GM23338 (cell line): ENCODE measurements around the gene ALKBH8. TPM values are rescaled to one million over a fixed set of nuclear protein-coding genes. Genes with fewer than 3 reads are reported as not detected.

ENCODE experiments used
- ATAC-seq: fragments of 200-7000 bp; cut with Tn5 transposase; 3 replicates; pipeline ENCODE4 v1.9.1; 2020
- DNase-seq: peaks from one replicate; pipeline ENCODE4 v3.0.0-alpha.2; 2015; ENCODE audit warnings: low spot score
- H2AFZ ChIP-seq: fragments of 200-600 bp; sonication (generic); 2 replicates; pipeline ENCODE4 v1.8.0; 2016; ENCODE audit warnings: antibody characterized with exemption, mild to moderate bottlenecking, moderate library complexity
- H3F3A ChIP-seq: fragments of 200-600 bp; sonication (generic); replicated peaks from 2 replicates; pipeline ENCODE4 v1.8.0; 2017; ENCODE audit warnings: antibody characterized with exemption, mixed run types, low read depth
- H3K27ac ChIP-seq: fragments of 200-600 bp; sonication (generic); 2 replicates; pipeline ENCODE4 v1.6.1; 2016; ENCODE audit warnings: low read depth
- H3K27me3 ChIP-seq: fragments of 200-600 bp; sonication (generic); 2 replicates; pipeline ENCODE4 v1.8.0; 2016; ENCODE audit warnings: mild to moderate bottlenecking, mixed run types, moderate library complexity; ENCODE audit not compliant: insufficient read depth
- H3K36me3 ChIP-seq: fragments of 200-600 bp; sonication (generic); 2 replicates; pipeline ENCODE4 v1.8.0; 2016; ENCODE audit warnings: mild to moderate bottlenecking; ENCODE audit not compliant: insufficient read depth
- H3K4me1 ChIP-seq: fragments of 200-600 bp; sonication (generic); 2 replicates; pipeline ENCODE4 v1.8.0; 2016; ENCODE audit warnings: mild to moderate bottlenecking, moderate library complexity; ENCODE audit not compliant: insufficient read depth
- H3K4me2 ChIP-seq: fragments of 200-600 bp; sonication (generic); 2 replicates; pipeline ENCODE4 v1.7.1; 2017; ENCODE audit warnings: mixed run types
- H3K4me3 ChIP-seq: fragments of 200-600 bp; sonication (generic); 2 replicates; pipeline ENCODE4 v1.6.1; 2016; ENCODE audit warnings: mixed run types
- H3K79me2 ChIP-seq: fragments of 200-600 bp; sonication (generic); replicated peaks from 2 replicates; pipeline ENCODE4 v1.8.0; 2017; ENCODE audit warnings: mild to moderate bottlenecking; ENCODE audit not compliant: insufficient read depth
- H3K9me2 ChIP-seq: fragments of 200-600 bp; sonication (generic); 2 replicates; pipeline ENCODE4 v1.8.0; 2017; ENCODE audit not compliant: insufficient read depth
- H4K20me1 ChIP-seq: fragments of 200-600 bp; sonication (generic); replicated peaks from 2 replicates; pipeline ENCODE4 v1.8.0; 2017; ENCODE audit warnings: mild to moderate bottlenecking; ENCODE audit not compliant: insufficient read depth
- H3K27ac Mint-ChIP-seq: 2 replicates; pipeline ENCODE4 v1.8.0; 2020; ENCODE audit warnings: inconsistent platforms, mild to moderate bottlenecking, moderate library complexity, mixed read lengths
- H3K27me3 Mint-ChIP-seq: 3 replicates; pipeline ENCODE4 v1.8.0; 2022; ENCODE audit warnings: low read depth, mild to moderate bottlenecking, moderate library complexity, mixed read lengths, inconsistent platforms; ENCODE audit not compliant: insufficient read depth, poor library complexity
- H3K36me3 Mint-ChIP-seq: 3 replicates; pipeline ENCODE4 v1.8.0; 2021; ENCODE audit warnings: low read depth, mild to moderate bottlenecking, inconsistent platforms, moderate library complexity, mixed read lengths
- H3K4me1 Mint-ChIP-seq: 3 replicates; pipeline ENCODE4 v1.8.0; 2020; ENCODE audit warnings: mild to moderate bottlenecking, inconsistent platforms, mixed read lengths
- H3K4me3 Mint-ChIP-seq: 3 replicates; pipeline ENCODE4 v1.8.0; 2021; ENCODE audit warnings: moderate library complexity, mild to moderate bottlenecking, inconsistent platforms, mixed read lengths
- H3K9me3 Mint-ChIP-seq: 3 replicates; pipeline ENCODE4 v1.8.0; 2020; ENCODE audit warnings: moderate library complexity, mild to moderate bottlenecking, inconsistent platforms, mixed read lengths
- CREB1 ChIP-seq: fragments of 250-450 bp; sonication (Bioruptor Pico); IDR thresholded peaks from 2 replicates; pipeline ENCODE4 v1.5.0; 2020; ENCODE audit warnings: low read depth, mild to moderate bottlenecking, moderate library complexity
- EZH2phosphoT487 ChIP-seq: fragments of 200-600 bp; sonication (generic); IDR thresholded peaks from one replicate; pipeline ENCODE4 v1.8.1; 2018; ENCODE audit warnings: antibody characterized with exemption; ENCODE audit not compliant: unreplicated experiment
- JUNB ChIP-seq: IDR thresholded peaks from one replicate; pipeline ENCODE4 v1.6.1; 2016; ENCODE audit warnings: antibody characterized with exemption; ENCODE audit not compliant: unreplicated experiment
- NANOG ChIP-seq: IDR thresholded peaks from 2 replicates; pipeline ENCODE4 v1.6.1; 2016; ENCODE audit warnings: antibody characterized with exemption, borderline replicate concordance
- POLR2AphosphoS5 ChIP-seq: IDR thresholded peaks from 2 replicates; pipeline ENCODE4 v1.6.1; 2016; ENCODE audit warnings: antibody characterized with exemption, low read depth
- STAT1 ChIP-seq: IDR thresholded peaks from one replicate; pipeline ENCODE4 v1.6.1; 2016; ENCODE audit warnings: antibody characterized with exemption; ENCODE audit not compliant: unreplicated experiment
- ZNF114 ChIP-seq: fragments of 250-450 bp; sonication (Bioruptor Pico); IDR thresholded peaks from 2 replicates; pipeline ENCODE4 v1.5.0; 2020; ENCODE audit warnings: mild to moderate bottlenecking, moderate library complexity
- ZNF331 ChIP-seq: fragments of 250-450 bp; sonication (Bioruptor Pico); IDR thresholded peaks from 2 replicates; pipeline ENCODE4 v1.5.0; 2020; ENCODE audit warnings: low read depth, mild to moderate bottlenecking, moderate library complexity
- polyA plus RNA-seq: library from polyadenylated mRNA; unstranded; fragments of >200 nt; fragmentation: Nextera tagmentation; extraction: Ambion mirVana; gene quantifications from 2 replicates; pipeline ENCODE4 v1.2.1, GENCODE V29; 2016
- total RNA-seq: library from RNA; depleted of rRNA; stranded (reverse); fragments of >200 nt; shearing (Covaris generic); gene quantifications from 2 replicates; pipeline ENCODE4 v1.2.3, GENCODE V29; 2014
- TF ChIP-seq, protein P1 (sequence below): IDR thresholded peaks from 2 replicates; pipeline ENCODE4 v1.6.1; 2016; ENCODE audit warnings: antibody characterized with exemption
- TF ChIP-seq, protein P2 (sequence below): IDR thresholded peaks from one replicate; pipeline ENCODE4 v1.6.1; 2018; ENCODE audit warnings: antibody characterized with exemption; ENCODE audit not compliant: unreplicated experiment
- TF ChIP-seq, protein P3 (sequence below), 2 experiments: fragments of 200-600 bp in 1 of 2; sonication (generic) in 1 of 2; conservative IDR thresholded peaks; 2 replicates each; pipeline versions ENCODE4 v1.5.1 to v1.6.1; 2016 to 2017; ENCODE audit warnings: antibody characterized with exemption in 2 of 2, low read depth in 2 of 2, mild to moderate bottlenecking in 2 of 2, moderate library complexity in 1 of 2

Gene ALKBH8
- total and polyA plus RNA-seq, 2 experiments from 2014 or later = 8.9 to 14.2 TPM

DNA sequence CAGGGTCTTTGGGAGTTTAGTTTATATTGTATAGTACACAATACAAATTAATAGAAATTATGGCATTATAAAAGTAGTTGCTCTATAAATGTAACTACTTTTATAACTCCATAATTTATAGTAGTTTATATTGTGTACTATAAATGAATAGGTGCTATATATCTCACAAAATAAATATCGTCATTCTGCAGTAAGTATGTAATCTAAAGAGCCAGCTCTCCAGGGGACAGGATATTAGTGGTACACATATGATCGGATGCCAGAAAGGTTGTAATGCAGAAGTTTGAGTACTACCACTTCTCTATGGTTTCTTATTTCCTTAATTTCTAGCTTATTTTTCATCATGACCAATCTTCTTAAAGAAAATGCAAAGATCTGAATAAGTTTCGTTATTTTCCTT is 87.7 kb downstream of the ALKBH8 start:
- no peaks in the 10 kb centered on the region for H3K27me3 Mint-ChIP-seq
- no peak overlapping the region for H3K27ac Mint-ChIP-seq
- Histone ChIP-seq H3K4me3 (no peak overlapping the region), H3K36me3 (no peaks in the 10 kb centered on the region), H2AFZ (no peak overlapping the region), H3K4me2 (no peak overlapping the region), H3K27me3 (no peaks in the 10 kb centered on the region), H4K20me1 (no peaks in the 10 kb centered on the region), H3K79me2 (no peaks in the 10 kb centered on the region), H3K9me2 (no peaks in the 10 kb centered on the region), H3F3A (no peaks in the 10 kb centered on the region), H3K4me1 (no peaks in the 10 kb centered on the region), H3K27ac (no peak overlapping the region)
- peaks cover 2% of the 10 kb centered on the region; the same call in 1 of the 3 replicates for H3K4me1 Mint-ChIP-seq
- no peak overlapping the region for H3K4me3 Mint-ChIP-seq
- H3K36me3 Mint-ChIP-seq = no peaks in the 10 kb centered on the region
- TF ChIP-seq EZH2phosphoT487 (no peak), NANOG (no peak), STAT1 (no peak), ZNF331 (CRISPR knock-in tag) (no peak), POLR2AphosphoS5 (no peak), CREB1 (CRISPR knock-in tag) (no peak), ZNF114 (CRISPR knock-in tag) (no peak)
- TF ChIP-seq, protein P1, sequence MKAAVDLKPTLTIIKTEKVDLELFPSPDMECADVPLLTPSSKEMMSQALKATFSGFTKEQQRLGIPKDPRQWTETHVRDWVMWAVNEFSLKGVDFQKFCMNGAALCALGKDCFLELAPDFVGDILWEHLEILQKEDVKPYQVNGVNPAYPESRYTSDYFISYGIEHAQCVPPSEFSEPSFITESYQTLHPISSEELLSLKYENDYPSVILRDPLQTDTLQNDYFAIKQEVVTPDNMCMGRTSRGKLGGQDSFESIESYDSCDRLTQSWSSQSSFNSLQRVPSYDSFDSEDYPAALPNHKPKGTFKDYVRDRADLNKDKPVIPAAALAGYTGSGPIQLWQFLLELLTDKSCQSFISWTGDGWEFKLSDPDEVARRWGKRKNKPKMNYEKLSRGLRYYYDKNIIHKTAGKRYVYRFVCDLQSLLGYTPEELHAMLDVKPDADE = no peak
- TF ChIP-seq, protein P2, sequence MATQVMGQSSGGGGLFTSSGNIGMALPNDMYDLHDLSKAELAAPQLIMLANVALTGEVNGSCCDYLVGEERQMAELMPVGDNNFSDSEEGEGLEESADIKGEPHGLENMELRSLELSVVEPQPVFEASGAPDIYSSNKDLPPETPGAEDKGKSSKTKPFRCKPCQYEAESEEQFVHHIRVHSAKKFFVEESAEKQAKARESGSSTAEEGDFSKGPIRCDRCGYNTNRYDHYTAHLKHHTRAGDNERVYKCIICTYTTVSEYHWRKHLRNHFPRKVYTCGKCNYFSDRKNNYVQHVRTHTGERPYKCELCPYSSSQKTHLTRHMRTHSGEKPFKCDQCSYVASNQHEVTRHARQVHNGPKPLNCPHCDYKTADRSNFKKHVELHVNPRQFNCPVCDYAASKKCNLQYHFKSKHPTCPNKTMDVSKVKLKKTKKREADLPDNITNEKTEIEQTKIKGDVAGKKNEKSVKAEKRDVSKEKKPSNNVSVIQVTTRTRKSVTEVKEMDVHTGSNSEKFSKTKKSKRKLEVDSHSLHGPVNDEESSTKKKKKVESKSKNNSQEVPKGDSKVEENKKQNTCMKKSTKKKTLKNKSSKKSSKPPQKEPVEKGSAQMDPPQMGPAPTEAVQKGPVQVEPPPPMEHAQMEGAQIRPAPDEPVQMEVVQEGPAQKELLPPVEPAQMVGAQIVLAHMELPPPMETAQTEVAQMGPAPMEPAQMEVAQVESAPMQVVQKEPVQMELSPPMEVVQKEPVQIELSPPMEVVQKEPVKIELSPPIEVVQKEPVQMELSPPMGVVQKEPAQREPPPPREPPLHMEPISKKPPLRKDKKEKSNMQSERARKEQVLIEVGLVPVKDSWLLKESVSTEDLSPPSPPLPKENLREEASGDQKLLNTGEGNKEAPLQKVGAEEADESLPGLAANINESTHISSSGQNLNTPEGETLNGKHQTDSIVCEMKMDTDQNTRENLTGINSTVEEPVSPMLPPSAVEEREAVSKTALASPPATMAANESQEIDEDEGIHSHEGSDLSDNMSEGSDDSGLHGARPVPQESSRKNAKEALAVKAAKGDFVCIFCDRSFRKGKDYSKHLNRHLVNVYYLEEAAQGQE = no peak
- TF ChIP-seq, protein P3, sequence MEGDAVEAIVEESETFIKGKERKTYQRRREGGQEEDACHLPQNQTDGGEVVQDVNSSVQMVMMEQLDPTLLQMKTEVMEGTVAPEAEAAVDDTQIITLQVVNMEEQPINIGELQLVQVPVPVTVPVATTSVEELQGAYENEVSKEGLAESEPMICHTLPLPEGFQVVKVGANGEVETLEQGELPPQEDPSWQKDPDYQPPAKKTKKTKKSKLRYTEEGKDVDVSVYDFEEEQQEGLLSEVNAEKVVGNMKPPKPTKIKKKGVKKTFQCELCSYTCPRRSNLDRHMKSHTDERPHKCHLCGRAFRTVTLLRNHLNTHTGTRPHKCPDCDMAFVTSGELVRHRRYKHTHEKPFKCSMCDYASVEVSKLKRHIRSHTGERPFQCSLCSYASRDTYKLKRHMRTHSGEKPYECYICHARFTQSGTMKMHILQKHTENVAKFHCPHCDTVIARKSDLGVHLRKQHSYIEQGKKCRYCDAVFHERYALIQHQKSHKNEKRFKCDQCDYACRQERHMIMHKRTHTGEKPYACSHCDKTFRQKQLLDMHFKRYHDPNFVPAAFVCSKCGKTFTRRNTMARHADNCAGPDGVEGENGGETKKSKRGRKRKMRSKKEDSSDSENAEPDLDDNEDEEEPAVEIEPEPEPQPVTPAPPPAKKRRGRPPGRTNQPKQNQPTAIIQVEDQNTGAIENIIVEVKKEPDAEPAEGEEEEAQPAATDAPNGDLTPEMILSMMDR (conservative IDR thresholded peaks at IDR 0.05; ENCODE audit: low read depth in 2 of 2) = no peak
- DNase-seq = no peak
- H3K9me3 Mint-ChIP-seq = no peaks in the 10 kb centered on the region
- no peak for ATAC-seq

DNA sequence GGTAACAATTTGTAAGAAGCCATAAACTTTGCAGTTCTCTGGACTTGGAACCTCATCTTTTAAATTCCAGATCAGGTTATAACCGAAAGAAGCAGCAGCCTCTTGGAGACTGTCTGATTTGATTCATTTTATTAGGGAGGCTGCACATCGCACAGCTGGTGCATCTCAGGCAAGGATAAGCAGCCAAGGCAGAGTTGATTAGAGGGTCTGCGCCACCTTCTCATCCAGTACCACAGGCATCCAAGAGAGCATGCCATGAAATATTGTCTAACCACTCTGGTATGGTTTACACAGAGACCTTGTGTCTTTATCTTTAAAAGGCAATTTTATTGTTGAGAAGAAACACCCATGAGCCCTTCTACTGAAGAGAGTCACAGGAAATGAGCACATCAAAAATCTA is 91.7 kb downstream of the ALKBH8 start:
- H3K79me2 ChIP-seq = no peaks in the 10 kb centered on the region
- ATAC-seq = no peak
- DNase-seq = no peak
- no peaks in the 10 kb centered on the region for H3K4me1 ChIP-seq
- peaks cover 2% of the 10 kb centered on the region; the same call in 1 of the 3 replicates for H3K4me1 Mint-ChIP-seq
- H3K36me3 ChIP-seq = no peaks in the 10 kb centered on the region
- no peaks in the 10 kb centered on the region for H4K20me1 ChIP-seq
- H3K27me3 ChIP-seq = no peaks in the 10 kb centered on the region
- H2AFZ ChIP-seq = no peak overlapping the region
- H3K9me2 ChIP-seq = no peaks in the 10 kb centered on the region
- no peaks in the 10 kb centered on the region for H3K27me3 Mint-ChIP-seq
- no peak overlapping the region for H3K4me3 ChIP-seq
- H3K4me3 Mint-ChIP-seq = no peak overlapping the region
- H3K36me3 Mint-ChIP-seq = no peaks in the 10 kb centered on the region
- H3F3A ChIP-seq = no peaks in the 10 kb centered on the region
- no peaks in the 10 kb centered on the region for H3K9me3 Mint-ChIP-seq
- H3K4me2 ChIP-seq = no peak overlapping the region
- H3K27ac ChIP-seq = no peak overlapping the region
- no peak overlapping the region for H3K27ac Mint-ChIP-seq
- TF ChIP-seq NANOG (no peak), STAT1 (no peak), EZH2phosphoT487 (no peak), ZNF114 (CRISPR knock-in tag) (no peak), JUNB (no peak), ZNF331 (CRISPR knock-in tag) (no peak), POLR2AphosphoS5 (no peak)
- TF ChIP-seq, protein P1 = no peak
- TF ChIP-seq, protein P2 = no peak
